OCI-LY3 (cell line): ENCODE data around the gene BCAT1.

Experiments
- H2AFZ ChIP-seq: fragments of 200-600, 300-600 bp; shearing (Covaris generic); 2 replicates; pipeline ENCODE4 v1.6.0; 2014; ENCODE audit warnings: antibody characterized with exemption, low read depth, low read length
- H3K27ac ChIP-seq: fragments of 200-600, 300-600 bp; sonication (generic); 2 replicates; pipeline ENCODE4 v1.5.1; 2014; ENCODE audit warnings: mild to moderate bottlenecking, low read length, moderate library complexity, mixed read lengths
- H3K27me3 ChIP-seq: fragments of 200-600, 300-600 bp; sonication (generic); 2 replicates; pipeline ENCODE4 v1.6.1; 2014; ENCODE audit warnings: low read depth, low read length, mixed read lengths
- H3K36me3 ChIP-seq: fragments of 200-600, 300-600 bp; sonication (generic); replicated peaks from 2 replicates; pipeline ENCODE3; 2014; ENCODE audit warnings: low read depth, low read length, mixed read lengths
- H3K4me1 ChIP-seq: fragments of 300-600, 200-600 bp; sonication (generic); 2 replicates; pipeline ENCODE4 v1.6.1; 2014; ENCODE audit warnings: low read length, mixed read lengths
- H3K4me2 ChIP-seq: fragments of 200-600, 300-600 bp; sonication (generic); 2 replicates; pipeline ENCODE4 v1.6.1; 2014; ENCODE audit warnings: low read length, mixed read lengths
- H3K4me3 ChIP-seq: fragments of 300-600, 200-600 bp; sonication (generic); 2 replicates; pipeline ENCODE4 v1.5.1; 2014; ENCODE audit warnings: antibody characterized with exemption, mild to moderate bottlenecking, low read length, moderate library complexity
- H3K79me2 ChIP-seq: fragments of 300-600, 200-600 bp; shearing (Covaris generic); 2 replicates; pipeline ENCODE4 v1.6.1; 2014; ENCODE audit warnings: mild to moderate bottlenecking, low read length, mixed read lengths
- H3K9ac ChIP-seq: fragments of 300-600, 200-600 bp; shearing (Covaris generic); 2 replicates; pipeline ENCODE4 v1.6.0; 2014; ENCODE audit warnings: mild to moderate bottlenecking, low read length, moderate library complexity
- H3K9me3 ChIP-seq: fragments of 200-600, 300-600 bp; shearing (Covaris generic); 2 replicates; pipeline ENCODE4 v1.6.1; 2014; ENCODE audit warnings: low read length, mixed read lengths; ENCODE audit not compliant: insufficient read depth
- H4K20me1 ChIP-seq: fragments of 200-600, 300-600 bp; sonication (generic); 2 replicates; pipeline ENCODE4 v1.6.1; 2016; ENCODE audit warnings: low read length, mixed read lengths; ENCODE audit not compliant: insufficient read depth
- CTCF ChIP-seq: fragments of 200-600, 300-600 bp; sonication (generic); IDR thresholded peaks from 2 replicates; pipeline ENCODE4 v1.5.1; 2014; ENCODE audit warnings: antibody characterized with exemption, low read length, low read depth
- EZH2phosphoT487 ChIP-seq: fragments of 200-600 bp; shearing (Covaris generic); IDR thresholded peaks from 2 replicates; pipeline ENCODE4 v1.6.1; 2018; ENCODE audit warnings: antibody characterized with exemption, mixed run types, low read depth

Gene BCAT1

GRCh38 chr12:24881724-24882371 is 67.1 kb downstream of the BCAT1 start:
- TF ChIP-seq CTCF (no peak), EZH2phosphoT487 (no peak)
- no peaks in the 10 kb centered on the region for H4K20me1 ChIP-seq
- H3K36me3 ChIP-seq = peaks cover 24% of the 10 kb centered on the region
- no peaks in the 10 kb centered on the region for H3K27me3 ChIP-seq
- no peak overlapping the region for H3K4me3 ChIP-seq
- H3K4me1 ChIP-seq = peaks cover 16% of the 10 kb centered on the region
- no peaks in the 10 kb centered on the region for H3K9me3 ChIP-seq
- H2AFZ ChIP-seq = no peak overlapping the region
- peaks cover 13% of the 10 kb centered on the region; the same call in 1 of the 2 replicates for H3K79me2 ChIP-seq
- no peak overlapping the region for H3K27ac ChIP-seq
- H3K4me2 ChIP-seq = no peak overlapping the region
- no peak overlapping the region for H3K9ac ChIP-seq

- TF ChIP-seq CTCF (no peak), EZH2phosphoT487 (no peak)
- Histone ChIP-seq H3K36me3 (peaks cover 24% of the 10 kb centered on the region), H3K79me2 (peaks cover 13% of the 10 kb centered on the region; the same call in 1 of the 2 replicates)
Observed at GRCh38 chr12:24881227-24881626, 67.7 kb downstream of the BCAT1 start.

GRCh38 chr12:24880732-24881131 is 68.2 kb downstream of the BCAT1 start:
- no peak overlapping the region for H3K27ac ChIP-seq

More at GRCh38 chr12:24881227-24881626, 67.7 kb downstream of the BCAT1 start:
- Histone ChIP-seq H3K9ac (no peak overlapping the region), H3K4me1 (peaks cover 16% of the 10 kb centered on the region), H3K9me3 (no peaks in the 10 kb centered on the region), H3K4me3 (no peak overlapping the region), H4K20me1 (no peaks in the 10 kb centered on the region), H2AFZ (no peak overlapping the region), H3K27me3 (no peaks in the 10 kb centered on the region), H3K4me2 (no peak overlapping the region), H3K27ac (no peak overlapping the region)

GRCh38 chr12:24879644-24880043 is 69.3 kb downstream of the BCAT1 start:
- Histone ChIP-seq H3K4me3 (no peak overlapping the region), H3K9me3 (no peaks in the 10 kb centered on the region), H3K27me3 (no peaks in the 10 kb centered on the region), H3K4me2 (peak overlapping the region; percentile 44), H3K4me1 (peaks cover 16% of the 10 kb centered on the region), H3K9ac (no peak overlapping the region), H4K20me1 (no peaks in the 10 kb centered on the region), H3K79me2 (0 out of 2 replicates have a peak, but pooled peaks cover 5% of the 10 kb centered on the region), H2AFZ (no peak overlapping the region), H3K36me3 (peaks cover 30% of the 10 kb centered on the region), H3K27ac (peak overlapping the region; percentile 56)
- TF ChIP-seq EZH2phosphoT487 (no peak), CTCF (no peak)

More at GRCh38 chr12:24880732-24881131, 68.2 kb downstream of the BCAT1 start:
- Histone ChIP-seq H3K79me2 (peaks cover 9% of the 10 kb centered on the region; the same call in 1 of the 2 replicates), H3K4me1 (peaks cover 16% of the 10 kb centered on the region), H3K9me3 (no peaks in the 10 kb centered on the region), H3K27me3 (no peaks in the 10 kb centered on the region), H3K9ac (no peak overlapping the region), H2AFZ (no peak overlapping the region), H3K36me3 (peaks cover 24% of the 10 kb centered on the region), H3K4me3 (no peak overlapping the region), H4K20me1 (no peaks in the 10 kb centered on the region), H3K4me2 (no peak overlapping the region)
- TF ChIP-seq CTCF (no peak), EZH2phosphoT487 (no peak)
